K562 (cell line): ENCODE results near the gene RBMS3. TPM values are rescaled to one million over a fixed set of nuclear protein-coding genes. Genes with fewer than 3 reads are reported as not detected.

Experiments
- ATAC-seq: fragments of 200-7000 bp; cut with Tn5 transposase; 3 replicates; pipeline ENCODE4 v1.9.1; 2020; ENCODE audit warnings: moderate library complexity
- BruUV-seq: library from RNA; stranded (reverse); fragments of 400-500 nt; replicated peaks from 2 replicates; lab custom pipeline; 2021; lab: Mats Ljungman, UMichigan
- CTCF ChIA-PET: fragments of 300-600 bp; formaldehyde crosslinking; extraction: SDS; loops from one replicate; lab custom pipeline; 2021; ENCODE audit warnings: low intra/inter-chr PET ratio; lab: Yijun Ruan, JAX
- POLR2A ChIA-PET: fragments of 300-600, 350-650 bp; sonication (Branson Sonifier 250); formaldehyde crosslinking; extraction: SDS; loops from one replicate; lab custom pipeline; 2021; ENCODE audit warnings: antibody characterized with exemption, inconsistent platforms; lab: Yijun Ruan, JAX
- DNase-seq, 4 experiments: peaks; one replicate each; pipeline versions ENCODE4 v3.0.0 to v3.0.0-alpha.2; 2011 to 2018; ENCODE audit warnings: low spot score in 3 of 4, mixed read lengths in 3 of 4; ENCODE audit errors: extremely low read depth in 1 of 4
- FAIRE-seq: peaks from 2 replicates; lab custom pipeline; 2011; peaks lifted over from hg19 to GRCh38; lab: Jason Lieb, UNC
- H2AFZ ChIP-seq: 2 replicates; pipeline ENCODE4 v1.6.0; 2011; ENCODE audit warnings: low read depth, low read length, control low read depth, inconsistent platforms
- H3K27ac ChIP-seq: fragments of 200-600 bp; 3 replicates; pipeline ENCODE4 v1.8.0; 2011; ENCODE audit warnings: low read depth, mild to moderate bottlenecking, control low read depth, inconsistent platforms, low read length, moderate library complexity, mixed read lengths; ENCODE audit errors: extremely low read depth
- H3K27me3 ChIP-seq, 2 experiments: fragments of 300-600 bp in 1 of 2; 2 replicates in 1 of 2; 3 replicates in 1 of 2; pipeline versions ENCODE4 v1.6.0 to v1.8.0; 2011; ENCODE audit warnings: inconsistent platforms in 2 of 2, low read length in 2 of 2, mild to moderate bottlenecking in 1 of 2, mixed read lengths in 1 of 2, moderate library complexity in 1 of 2; ENCODE audit not compliant: control insufficient read depth in 2 of 2, insufficient read depth in 2 of 2
- H3K36me3 ChIP-seq: fragments of 300-600 bp; 3 replicates; pipeline ENCODE4 v1.8.0; 2011; ENCODE audit warnings: mild to moderate bottlenecking, low read length, inconsistent platforms; ENCODE audit not compliant: control insufficient read depth, insufficient read depth
- H3K4me1 ChIP-seq, 2 experiments: fragments of 200-600 bp in 1 of 2; replicated peaks in 1 of 2; 2 replicates in 1 of 2; 3 replicates in 1 of 2; pipeline versions ENCODE4 v1.5.1 to v1.8.0; 2011; ENCODE audit warnings: inconsistent platforms in 2 of 2, low read length in 2 of 2, mild to moderate bottlenecking in 1 of 2, mixed read lengths in 1 of 2, moderate library complexity in 1 of 2; ENCODE audit not compliant: control insufficient read depth in 2 of 2, insufficient read depth in 2 of 2
- H3K4me2 ChIP-seq: 2 replicates; pipeline ENCODE4 v1.6.1; 2011; ENCODE audit warnings: low read length, control low read depth, inconsistent platforms, mixed read lengths; ENCODE audit not compliant: insufficient read depth
- H3K4me3 ChIP-seq: fragments of 200-600 bp; sonication (generic), shearing (Covaris generic); 2 replicates; pipeline ENCODE4 v1.5.1; 2016; ENCODE audit warnings: control low read depth, inconsistent platforms
- H3K79me2 ChIP-seq: fragments of 200-600 bp; 3 replicates; pipeline ENCODE4 v1.8.0; 2011; ENCODE audit warnings: low read length, inconsistent platforms; ENCODE audit not compliant: control insufficient read depth, insufficient read depth
- H3K9ac ChIP-seq, 2 experiments: 2 replicates each; pipeline versions ENCODE4 v1.6.0 to v1.6.1; 2011; ENCODE audit warnings: low read depth in 2 of 2, low read length in 2 of 2, control low read depth in 1 of 2, inconsistent platforms in 1 of 2, mild to moderate bottlenecking in 1 of 2, mixed read lengths in 1 of 2; ENCODE audit not compliant: insufficient read depth in 1 of 2
- H3K9me1 ChIP-seq: one replicate; pipeline ENCODE4 v1.6.0; 2011; ENCODE audit warnings: inconsistent platforms, mild to moderate bottlenecking, low read length, moderate library complexity; ENCODE audit not compliant: control insufficient read depth, insufficient read depth
- H3K9me3 ChIP-seq: replicated peaks from 2 replicates; pipeline ENCODE4 v1.5.1; 2011; ENCODE audit warnings: low read depth, low read length, inconsistent platforms; ENCODE audit not compliant: control insufficient read depth, insufficient read depth
- H4K20me1 ChIP-seq: replicated peaks from 2 replicates; pipeline ENCODE4 v1.6.1; 2011; ENCODE audit warnings: low read length, inconsistent platforms, mixed read lengths; ENCODE audit not compliant: control insufficient read depth, insufficient read depth
- ARID3A ChIP-seq: IDR thresholded peaks from 2 replicates; pipeline ENCODE4 v1.6.1; 2012; ENCODE audit warnings: low read depth, low read length, improper control_type of control experiment, borderline replicate concordance
- CTCF ChIP-seq, 3 experiments: IDR thresholded peaks in 2 of 3; conservative IDR thresholded peaks in 1 of 3; 2 replicates each; pipeline ENCODE4 v1.5.1; 2011 to 2012; ENCODE audit warnings: low read length in 3 of 3, mild to moderate bottlenecking in 3 of 3, control low read depth in 2 of 3, improper control_type of control experiment in 1 of 3, inconsistent platforms in 1 of 3, low read depth in 1 of 3, mixed read lengths in 1 of 3, moderate library complexity in 1 of 3; ENCODE audit not compliant: insufficient read depth in 2 of 3
- ETV6 ChIP-seq, 3 experiments: fragments of 150-350 bp in 1 of 3; sonication (generic) in 1 of 3; formaldehyde crosslinking in 1 of 3; IDR thresholded peaks; 2 replicates each; pipeline versions ENCODE4 v1.6.1 to v1.8.0; 2014 to 2022; ENCODE audit warnings: borderline replicate concordance in 2 of 3, low read depth in 2 of 3, antibody characterized with exemption in 1 of 3, low read length in 1 of 3, mild to moderate bottlenecking in 1 of 3, missing genetic modification reagents in 1 of 3
- FOXA3 ChIP-seq, 2 experiments: fragments of 450-650 bp in 1 of 2; sonication (generic) in 1 of 2; formaldehyde crosslinking; IDR thresholded peaks in 1 of 2; conservative IDR thresholded peaks in 1 of 2; 2 replicates each; pipeline versions ENCODE4 v1.4.0 to v1.8.0; 2020 to 2022; ENCODE audit warnings: mild to moderate bottlenecking in 2 of 2, missing genetic modification reagents in 1 of 2
- KAT2B ChIP-seq: IDR thresholded peaks from one replicate; pipeline ENCODE4 v1.6.1; 2012; ENCODE audit warnings: low read depth, mild to moderate bottlenecking, control low read depth, inconsistent platforms, low read length, moderate library complexity
- MIER1 ChIP-seq: fragments of 450-650 bp; IDR thresholded peaks from 2 replicates; pipeline ENCODE4 v1.6.1; 2016; ENCODE audit warnings: antibody characterized with exemption, mild to moderate bottlenecking, low read depth
- MLX ChIP-seq, 2 experiments: fragments of 450-650 bp in 1 of 2; sonication (generic) in 1 of 2; formaldehyde crosslinking; conservative IDR thresholded peaks; 2 replicates each; pipeline versions ENCODE4 v1.4.0 to v1.8.1; 2020 to 2022; ENCODE audit warnings: mild to moderate bottlenecking in 1 of 2, missing genetic modification reagents in 1 of 2
- NFATC3 ChIP-seq: fragments of 450-650 bp; IDR thresholded peaks from 2 replicates; pipeline ENCODE4 v1.6.1; 2017; ENCODE audit warnings: mild to moderate bottlenecking
- PHF21A ChIP-seq: fragments of 450-650 bp; IDR thresholded peaks from 2 replicates; pipeline ENCODE4 v1.6.1; 2017; ENCODE audit warnings: low read depth, borderline replicate concordance
- SOX6 ChIP-seq: fragments of 450-650 bp; IDR thresholded peaks from 2 replicates; pipeline ENCODE4 v1.6.1; 2014; ENCODE audit warnings: mild to moderate bottlenecking
- THRA ChIP-seq: fragments of 450-650 bp; IDR thresholded peaks from 2 replicates; pipeline ENCODE4 v1.6.1; 2017; ENCODE audit warnings: mild to moderate bottlenecking, moderate library complexity
- UBTF ChIP-seq, 2 experiments: IDR thresholded peaks; 2 replicates each; pipeline ENCODE4 v1.6.1; 2012; ENCODE audit warnings: improper control_type of control experiment in 2 of 2, low read depth in 2 of 2, low read length in 2 of 2, borderline replicate concordance in 1 of 2
- ZNF134 ChIP-seq: fragments of 250-450 bp; sonication (Bioruptor Pico); conservative IDR thresholded peaks from 2 replicates; pipeline ENCODE4 v1.4.0; 2020
- ZNF282 ChIP-seq: sonication (generic); formaldehyde crosslinking; IDR thresholded peaks from 2 replicates; pipeline ENCODE4 v1.8.1; 2023; ENCODE audit warnings: missing genetic modification reagents
- WGBS: fragments of 100-300 bp; shearing (Covaris generic); methylation state at CpG from one replicate; pipeline ENCODE4 v1.1.6; 2016; ENCODE audit warnings: low coverage, mixed read lengths; ENCODE audit not compliant: insufficient coverage; ENCODE audit errors: missing lambda C conversion rate; 5-methylcytosine and 5-hydroxymethylcytosine counted together
- in situ Hi-C: fragments of 300-500 bp; cut with MboI; formaldehyde crosslinking; loops from 4 replicates; pipeline ENCODE4 v1.15.0; 2018; ENCODE audit warnings: inconsistent platforms, mixed read lengths
- intact Hi-C: fragments of 100-400 bp; cut with micrococcal nuclease; formaldehyde crosslinking; loops from 2 replicates; pipeline ENCODE4 v1.14.2; 2022
- polyA plus RNA-seq, 8 experiments: library from polyadenylated mRNA; depleted of rRNA in 4 of 8; stranded (reverse) in 5 of 8; unstranded in 3 of 8; fragments of >200 nt; fragmentation: Nextera tagmentation in 2 of 8; fragmentation: Illumina TruSeq in 1 of 8; extraction: Ambion mirVana in 2 of 8; extraction: Trizol in 1 of 8; gene quantifications; 2 replicates each; pipeline versions ENCODE4 v1.2.1 to v1.2.3, GENCODE V29; 2011 to 2014; ENCODE audit warnings: inconsistent platforms in 1 of 8, missing spikeins in 1 of 8
- total RNA-seq, 7 experiments: library from RNA; depleted of rRNA in 6 of 7; stranded (reverse); fragments of >200 nt in 6 of 7; fragmentation: Illumina TruSeq in 2 of 7; extraction: Trizol in 2 of 7; gene quantifications; 2 replicates each; pipeline versions ENCODE4 v1.2.1 to v1.2.3, GENCODE V29; 2011 to 2021; ENCODE audit warnings: low replicate concordance in 1 of 7

RBMS3 gene
- total and polyA plus RNA-seq, 9 of the 15 experiments (the other 6 are each of a cell fraction or from before 2014, with no cell fraction given) = 0.20 TPM; not detected in 8

- H3K27ac ChIP-seq = no peak overlapping the region
- H3K9me1 ChIP-seq = no peaks in the 10 kb centered on the region
- H3K79me2 ChIP-seq = no peaks in the 10 kb centered on the region
- WGBS = 0% methylated on average over 1 of the region's 1 CpG
- no peaks in the 10 kb centered on the region; the same call in 1 of the 2 replicates for H3K9me3 ChIP-seq
- FAIRE-seq (no peak), ATAC-seq (no peak), DNase-seq (no peak)
- ChIA-PET POLR2A (no interaction called here), CTCF (no interaction called here)
- BruUV-seq = no TSS peak
- H3K4me3 ChIP-seq = no peak overlapping the region
- no peaks in the 10 kb centered on the region for H3K4me1 ChIP-seq
- no peaks in the 10 kb centered on the region for H4K20me1 ChIP-seq
- H3K36me3 ChIP-seq = no peaks in the 10 kb centered on the region
- H3K4me2 ChIP-seq = no peak overlapping the region
- no peak overlapping the region for H2AFZ ChIP-seq
- H3K9ac ChIP-seq = no peak overlapping the region
- H3K27me3 ChIP-seq = no peaks in the 10 kb centered on the region
- intact Hi-C loops = no loop called here
- in situ Hi-C loops = no loop called here
- no peak for TF ChIP-seq ARID3A
- TF ChIP-seq CTCF (IDR thresholded peaks at IDR 0.05 in 2 of 3, conservative IDR thresholded peaks at IDR 0.05 in 1 of 3; ENCODE audit: insufficient read depth in 2 of 3, low read depth in 1 of 3, low read length in 3 of 3) = no peak
- no peak for TF ChIP-seq ETV6 (IDR thresholded peaks at IDR 0.05; ENCODE audit: borderline replicate concordance in 1 of 2, low read depth in 2 of 2, low read length in 1 of 2)
- TF ChIP-seq ETV6 (CRISPR knock-in tag; IDR thresholded peaks at IDR 0.05; ENCODE audit: borderline replicate concordance) = no peak
- no peak for TF ChIP-seq MIER1
- TF ChIP-seq SOX6 = no peak
- no peak for TF ChIP-seq FOXA3 (CRISPR knock-in tag; conservative IDR thresholded peaks at IDR 0.05 in 1 of 2, IDR thresholded peaks at IDR 0.05 in 1 of 2)
- no peak for TF ChIP-seq NFATC3
- TF ChIP-seq PHF21A = no peak
- TF ChIP-seq MLX (CRISPR knock-in tag; conservative IDR thresholded peaks at IDR 0.05) = no peak
- no peak for TF ChIP-seq ZNF282
- TF ChIP-seq KAT2B = no peak
- no peak for TF ChIP-seq UBTF (IDR thresholded peaks at IDR 0.05; ENCODE audit: borderline replicate concordance in 1 of 2, low read depth in 2 of 2, low read length in 2 of 2)
- no peak for TF ChIP-seq ZNF134 (CRISPR knock-in tag)
- no peak for TF ChIP-seq THRA
These were observed 590.2 kb downstream of the RBMS3 start for GRCh38 chr3:29871087-29871486.
